ENCODE measurements around the gene BRD9.
A peak's percentile ranks its signal among the peaks of the same experiment; 100 is the strongest.
"Not testable (repeated sequence)": the region's sequence is repeated elsewhere in the genome, so short reads cannot be mapped to it uniquely, and the experiment has no call there.

BRD9 gene

GRCh38 chr5:922436-923280 is 30.1 kb upstream of the BRD9 start:
- no peak for DNase-seq

- no peak for DNase-seq
These were observed 29.1 kb upstream of the BRD9 start for GRCh38 chr5:921456-922435.

GRCh38 chr5:920321-920720 is 27.7 kb upstream of the BRD9 start:
- no peak for DNase-seq

- no peak for DNase-seq
These were observed 26.9 kb upstream of the BRD9 start for GRCh38 chr5:919356-920000.

GRCh38 chr5:918717-919116 is 26.1 kb upstream of the BRD9 start:
- not testable (repeated sequence) for DNase-seq

GRCh38 chr5:916441-917293 is 24.1 kb upstream of the BRD9 start:
- DNase-seq, result no peak

GRCh38 chr5:915946-916345 is 23.3 kb upstream of the BRD9 start:
- no peak for DNase-seq

- DNase-seq, result not testable (repeated sequence)
These were observed 22.7 kb upstream of the BRD9 start for GRCh38 chr5:915346-915745.

- DNase-seq, result no peak
These were observed 22.0 kb upstream of the BRD9 start for GRCh38 chr5:914612-915011.

- DNase-seq, result no peak
These were observed 21.6 kb upstream of the BRD9 start for GRCh38 chr5:914174-914573.

GRCh38 chr5:912280-913091 is 19.9 kb upstream of the BRD9 start:
- DNase-seq, result no peak

GRCh38 chr5:911601-912000 is 19.0 kb upstream of the BRD9 start:
- no peak for DNase-seq

- DNase-seq, result no peak
These were observed 18.2 kb upstream of the BRD9 start for GRCh38 chr5:910769-911160.

GRCh38 chr5:909994-910768 is 17.6 kb upstream of the BRD9 start:
- DNase-seq, result no peak

GRCh38 chr5:909086-909485 is 16.5 kb upstream of the BRD9 start:
- peak; percentile 65 for DNase-seq

GRCh38 chr5:908172-908571 is 15.6 kb upstream of the BRD9 start:
- DNase-seq, result no peak

- no peak for DNase-seq
These were observed 14.8 kb upstream of the BRD9 start for GRCh38 chr5:907366-907910.

- DNase-seq, result no peak
These were observed 12.6 kb upstream of the BRD9 start for GRCh38 chr5:905139-905642.

GRCh38 chr5:903756-904096 is 11.1 kb upstream of the BRD9 start:
- DNase-seq, result no peak

Data from NCI-H2171 (cell line).